Measurements from ENCODE around the gene TRUB2. TPM values are rescaled to one million over a fixed set of nuclear protein-coding genes. Genes with fewer than 3 reads are reported as not detected.

The TRUB2 gene
- total and polyA plus RNA-seq, 2 experiments from 2014 or later, result 17.4 to 50.9 TPM

DNA sequence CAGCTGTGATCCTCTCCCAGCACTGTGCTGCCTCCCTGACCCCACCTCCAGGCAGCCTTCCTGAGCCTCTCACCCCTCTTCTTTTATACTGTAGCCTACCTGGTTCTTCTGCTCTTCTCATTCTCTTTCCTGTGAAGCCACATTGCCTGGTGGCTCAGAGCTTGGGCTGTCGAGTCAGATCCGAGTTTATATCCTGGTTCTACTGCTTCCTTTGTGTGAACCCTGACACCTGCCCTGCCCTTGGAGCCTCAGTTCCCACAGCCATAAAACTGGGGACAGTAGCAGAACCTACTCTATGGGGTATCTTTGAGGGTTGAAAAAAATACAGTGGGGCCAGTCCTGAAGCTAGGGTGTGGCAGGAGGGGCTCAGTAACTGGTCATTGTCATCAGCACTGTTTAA lies 26.9 kb upstream of the TRUB2 start:
- H3K36me3 ChIP-seq (replicated peaks; ENCODE audit: insufficient read depth, low read depth), result no peaks in the 10 kb centered on the region
- no peaks in the 10 kb centered on the region for H3K9me3 ChIP-seq (ENCODE audit: low read depth)
- H3K9me2 ChIP-seq (replicated peaks; ENCODE audit: insufficient read depth), result no peaks in the 10 kb centered on the region
- no peak overlapping the region for H3K4me3 ChIP-seq
- H3K27ac ChIP-seq, result no peak overlapping the region
- no peak for DNase-seq (ENCODE audit: low spot score)
- no peak overlapping the region for H3K4me2 ChIP-seq
- no peaks in the 10 kb centered on the region for H3K27me3 ChIP-seq
- H3K79me2 ChIP-seq, result no peaks in the 10 kb centered on the region
- TF ChIP-seq EZH2 (IDR thresholded peaks at IDR 0.05; ENCODE audit: borderline replicate concordance) (no peak), EZH2phosphoT487 (IDR thresholded peaks at IDR 0.05; ENCODE audit: low read depth, severe bottlenecking, unreplicated experiment) (no peak), CTCF (IDR thresholded peaks at IDR 0.05; ENCODE audit: poor library complexity) (no peak)
- no peaks in the 10 kb centered on the region for H3K4me1 ChIP-seq (ENCODE audit: insufficient read depth)
- H2AFZ ChIP-seq, result no peak overlapping the region
- WGBS (ENCODE audit: low lambda C conversion rate, missing lambda C conversion rate), result 96% methylated on average over 2 of the region's 2 CpGs
- H4K20me1 ChIP-seq (ENCODE audit: insufficient read depth, poor library complexity, severe bottlenecking), result no peaks in the 10 kb centered on the region

DNA sequence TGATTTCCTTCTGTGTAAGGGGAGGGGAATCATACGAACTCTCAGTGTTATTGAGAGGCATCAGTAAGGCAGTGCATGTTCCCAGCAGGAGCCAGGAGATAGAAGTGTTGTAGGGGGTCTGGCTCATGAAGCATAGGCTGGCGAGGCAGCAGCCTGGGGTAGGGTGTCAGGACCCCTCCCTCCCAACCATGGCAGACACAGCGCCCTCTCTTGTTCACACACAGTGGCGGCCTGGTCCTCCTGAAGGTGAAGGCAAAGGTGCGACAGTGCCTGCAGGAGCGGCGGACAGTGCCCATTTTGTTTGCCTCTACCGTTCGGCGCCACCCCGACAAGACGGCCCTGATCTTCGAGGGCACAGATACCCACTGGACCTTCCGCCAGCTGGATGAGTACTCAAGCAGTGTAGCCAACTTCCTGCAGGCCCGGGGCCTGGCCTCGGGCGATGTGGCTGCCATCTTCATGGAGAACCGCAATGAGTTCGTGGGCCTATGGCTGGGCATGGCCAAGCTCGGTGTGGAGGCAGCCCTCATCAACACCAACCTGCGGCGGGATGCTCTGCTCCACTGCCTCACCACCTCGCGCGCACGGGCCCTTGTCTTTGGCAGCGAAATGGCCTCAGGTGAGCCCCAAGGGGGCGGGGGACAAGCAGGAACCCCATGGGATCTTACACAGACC lies 22.8 kb upstream of the TRUB2 start:
- no peak overlapping the region for H3K4me2 ChIP-seq
- no peak overlapping the region for H3K27ac ChIP-seq
- H4K20me1 ChIP-seq (ENCODE audit: insufficient read depth, poor library complexity, severe bottlenecking), result no peaks in the 10 kb centered on the region
- H3K79me2 ChIP-seq, result peaks cover 4% of the 10 kb centered on the region
- no peaks in the 10 kb centered on the region for H3K9me3 ChIP-seq (ENCODE audit: low read depth)
- no peak overlapping the region for H2AFZ ChIP-seq
- H3K27me3 ChIP-seq, result no peaks in the 10 kb centered on the region
- no peaks in the 10 kb centered on the region for H3K9me2 ChIP-seq (replicated peaks; ENCODE audit: insufficient read depth)
- TF ChIP-seq EZH2phosphoT487 (IDR thresholded peaks at IDR 0.05; ENCODE audit: low read depth, severe bottlenecking, unreplicated experiment) (no peak), EZH2 (IDR thresholded peaks at IDR 0.05; ENCODE audit: borderline replicate concordance) (no peak), CTCF (IDR thresholded peaks at IDR 0.05; ENCODE audit: poor library complexity) (no peak)
- DNase-seq (ENCODE audit: low spot score), result no peak
- no peak overlapping the region for H3K4me3 ChIP-seq
- WGBS (ENCODE audit: low lambda C conversion rate, missing lambda C conversion rate), result 96% methylated on average over 28 of the region's 28 CpGs
- no peaks in the 10 kb centered on the region for H3K36me3 ChIP-seq (replicated peaks; ENCODE audit: insufficient read depth, low read depth)
- H3K4me1 ChIP-seq (ENCODE audit: insufficient read depth), result peaks cover 3% of the 10 kb centered on the region

- H2AFZ ChIP-seq, result no peak overlapping the region
- H3K27me3 ChIP-seq, result no peaks in the 10 kb centered on the region
- no peaks in the 10 kb centered on the region for H3K9me2 ChIP-seq (replicated peaks; ENCODE audit: insufficient read depth)
- H3K9me3 ChIP-seq (ENCODE audit: low read depth), result no peaks in the 10 kb centered on the region
- WGBS (ENCODE audit: low lambda C conversion rate, missing lambda C conversion rate), result 100% methylated on average over 4 of the region's 4 CpGs
- H3K4me1 ChIP-seq (ENCODE audit: insufficient read depth), result peaks cover 7% of the 10 kb centered on the region
- no peaks in the 10 kb centered on the region for H4K20me1 ChIP-seq (ENCODE audit: insufficient read depth, poor library complexity, severe bottlenecking)
- H3K36me3 ChIP-seq (replicated peaks; ENCODE audit: insufficient read depth, low read depth), result no peaks in the 10 kb centered on the region
- no peak overlapping the region for H3K4me2 ChIP-seq
- TF ChIP-seq CTCF (IDR thresholded peaks at IDR 0.05; ENCODE audit: poor library complexity), result no peak
- no peak for TF ChIP-seq EZH2phosphoT487 (IDR thresholded peaks at IDR 0.05; ENCODE audit: low read depth, severe bottlenecking, unreplicated experiment)
- TF ChIP-seq EZH2 (IDR thresholded peaks at IDR 0.05; ENCODE audit: borderline replicate concordance), result no peak
- H3K79me2 ChIP-seq, result peaks cover 4% of the 10 kb centered on the region
- DNase-seq (ENCODE audit: low spot score), result no peak
- H3K27ac ChIP-seq, result no peak overlapping the region
- H3K4me3 ChIP-seq, result no peak overlapping the region
These were observed 21.6 kb upstream of the TRUB2 start for GRCh38 chr9:128343855-128344254.

Data from hepatocyte (in vitro differentiated cells).